GM12891 (cell line): ENCODE results near the gene UBE2O.

Source experiments
- POLR2A ChIP-seq: IDR thresholded peaks from 2 replicates; pipeline ENCODE4 v1.6.1; 2011; ENCODE audit warnings: low read depth, low read length, control low read depth
- POLR2AphosphoS5 ChIP-seq: IDR thresholded peaks from 2 replicates; pipeline ENCODE4 v1.6.1; 2011; ENCODE audit warnings: low read depth, low read length, control low read depth

DNA sequence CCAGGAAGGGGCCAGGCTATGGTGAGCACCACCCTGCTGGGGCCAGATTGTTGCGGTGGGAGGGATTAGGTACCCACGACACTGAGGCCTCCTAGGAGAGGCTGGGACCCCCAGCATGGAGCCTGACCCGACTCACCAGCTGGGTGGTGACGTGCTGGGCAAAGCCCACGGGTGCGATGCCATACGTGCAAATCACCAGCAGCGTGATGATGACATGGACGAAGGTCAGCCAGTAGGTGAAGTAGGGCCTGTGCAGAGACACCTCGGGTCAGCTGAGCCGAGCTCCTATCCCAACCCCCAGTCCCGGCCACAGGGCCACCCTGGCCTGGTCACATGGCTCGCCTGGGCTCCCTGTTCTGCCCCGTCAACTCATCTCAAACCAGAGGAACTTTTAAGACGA is 21.9 kb upstream of the UBE2O start:
- TF ChIP-seq POLR2A (no peak), POLR2AphosphoS5 (no peak)
